K562 (cell line): ENCODE data around the gene SPIRE1.

Experiments used
- CTCF ChIP-seq, 3 experiments: IDR thresholded peaks in 2 of 3; conservative IDR thresholded peaks in 1 of 3; 2 replicates each; pipeline ENCODE4 v1.5.1; 2011 to 2012; ENCODE audit warnings: low read length in 3 of 3, mild to moderate bottlenecking in 3 of 3, control low read depth in 2 of 3, improper control_type of control experiment in 1 of 3, inconsistent platforms in 1 of 3, low read depth in 1 of 3, mixed read lengths in 1 of 3, moderate library complexity in 1 of 3; ENCODE audit not compliant: insufficient read depth in 2 of 3
- EZH2 ChIP-seq: IDR thresholded peaks from 2 replicates; pipeline ENCODE4 v1.6.1; 2012; ENCODE audit warnings: low read depth, mild to moderate bottlenecking, inconsistent platforms, low read length, borderline replicate concordance
- HNRNPK ChIP-seq: fragments of 200-400 bp; formaldehyde crosslinking; IDR thresholded peaks from one replicate; pipeline ENCODE4 v1.6.1; 2018; ENCODE audit warnings: mild to moderate bottlenecking, low read depth, low read length; ENCODE audit not compliant: poor library complexity, severe bottlenecking
- POLR2A ChIP-seq: fragments of 450-650 bp; conservative IDR thresholded peaks from 2 replicates; pipeline ENCODE4 v1.6.1; 2016
- TF ChIP-seq, protein P1 (sequence below): fragments of 450-650 bp; IDR thresholded peaks from 2 replicates; pipeline ENCODE4 v1.6.1; 2016; ENCODE audit warnings: mild to moderate bottlenecking, moderate library complexity
- TF ChIP-seq, protein P2 (sequence below): sonication (generic); formaldehyde crosslinking; IDR thresholded peaks from 2 replicates; pipeline ENCODE4 v1.9.0; 2022; ENCODE audit warnings: mild to moderate bottlenecking, missing genetic modification reagents

DNA sequence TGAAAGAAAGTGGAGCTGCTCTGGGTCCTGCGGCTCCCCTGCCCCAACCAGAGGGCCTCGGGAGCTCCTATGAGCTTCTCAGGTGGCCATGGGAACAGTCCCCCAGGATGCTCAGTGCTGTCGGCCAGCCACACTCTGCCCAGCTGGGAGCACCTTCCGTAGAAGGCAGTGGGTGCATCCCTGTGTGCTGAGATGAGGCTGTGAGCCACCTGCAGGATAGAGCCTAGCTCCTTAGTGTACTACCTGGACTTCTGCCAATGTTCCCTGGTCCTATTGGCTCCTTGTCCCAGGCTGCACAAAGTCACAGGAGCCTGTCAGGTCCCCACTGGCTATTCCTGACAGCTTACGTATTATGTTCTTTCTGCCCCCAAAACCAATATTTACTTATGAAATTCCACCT is 234.1 kb downstream of the SPIRE1 start:
- no peak for TF ChIP-seq HNRNPK
- no peak for TF ChIP-seq CTCF (IDR thresholded peaks at IDR 0.05 in 2 of 3, conservative IDR thresholded peaks at IDR 0.05 in 1 of 3; ENCODE audit: insufficient read depth in 2 of 3, low read depth in 1 of 3, low read length in 3 of 3)
- TF ChIP-seq, protein P1, sequence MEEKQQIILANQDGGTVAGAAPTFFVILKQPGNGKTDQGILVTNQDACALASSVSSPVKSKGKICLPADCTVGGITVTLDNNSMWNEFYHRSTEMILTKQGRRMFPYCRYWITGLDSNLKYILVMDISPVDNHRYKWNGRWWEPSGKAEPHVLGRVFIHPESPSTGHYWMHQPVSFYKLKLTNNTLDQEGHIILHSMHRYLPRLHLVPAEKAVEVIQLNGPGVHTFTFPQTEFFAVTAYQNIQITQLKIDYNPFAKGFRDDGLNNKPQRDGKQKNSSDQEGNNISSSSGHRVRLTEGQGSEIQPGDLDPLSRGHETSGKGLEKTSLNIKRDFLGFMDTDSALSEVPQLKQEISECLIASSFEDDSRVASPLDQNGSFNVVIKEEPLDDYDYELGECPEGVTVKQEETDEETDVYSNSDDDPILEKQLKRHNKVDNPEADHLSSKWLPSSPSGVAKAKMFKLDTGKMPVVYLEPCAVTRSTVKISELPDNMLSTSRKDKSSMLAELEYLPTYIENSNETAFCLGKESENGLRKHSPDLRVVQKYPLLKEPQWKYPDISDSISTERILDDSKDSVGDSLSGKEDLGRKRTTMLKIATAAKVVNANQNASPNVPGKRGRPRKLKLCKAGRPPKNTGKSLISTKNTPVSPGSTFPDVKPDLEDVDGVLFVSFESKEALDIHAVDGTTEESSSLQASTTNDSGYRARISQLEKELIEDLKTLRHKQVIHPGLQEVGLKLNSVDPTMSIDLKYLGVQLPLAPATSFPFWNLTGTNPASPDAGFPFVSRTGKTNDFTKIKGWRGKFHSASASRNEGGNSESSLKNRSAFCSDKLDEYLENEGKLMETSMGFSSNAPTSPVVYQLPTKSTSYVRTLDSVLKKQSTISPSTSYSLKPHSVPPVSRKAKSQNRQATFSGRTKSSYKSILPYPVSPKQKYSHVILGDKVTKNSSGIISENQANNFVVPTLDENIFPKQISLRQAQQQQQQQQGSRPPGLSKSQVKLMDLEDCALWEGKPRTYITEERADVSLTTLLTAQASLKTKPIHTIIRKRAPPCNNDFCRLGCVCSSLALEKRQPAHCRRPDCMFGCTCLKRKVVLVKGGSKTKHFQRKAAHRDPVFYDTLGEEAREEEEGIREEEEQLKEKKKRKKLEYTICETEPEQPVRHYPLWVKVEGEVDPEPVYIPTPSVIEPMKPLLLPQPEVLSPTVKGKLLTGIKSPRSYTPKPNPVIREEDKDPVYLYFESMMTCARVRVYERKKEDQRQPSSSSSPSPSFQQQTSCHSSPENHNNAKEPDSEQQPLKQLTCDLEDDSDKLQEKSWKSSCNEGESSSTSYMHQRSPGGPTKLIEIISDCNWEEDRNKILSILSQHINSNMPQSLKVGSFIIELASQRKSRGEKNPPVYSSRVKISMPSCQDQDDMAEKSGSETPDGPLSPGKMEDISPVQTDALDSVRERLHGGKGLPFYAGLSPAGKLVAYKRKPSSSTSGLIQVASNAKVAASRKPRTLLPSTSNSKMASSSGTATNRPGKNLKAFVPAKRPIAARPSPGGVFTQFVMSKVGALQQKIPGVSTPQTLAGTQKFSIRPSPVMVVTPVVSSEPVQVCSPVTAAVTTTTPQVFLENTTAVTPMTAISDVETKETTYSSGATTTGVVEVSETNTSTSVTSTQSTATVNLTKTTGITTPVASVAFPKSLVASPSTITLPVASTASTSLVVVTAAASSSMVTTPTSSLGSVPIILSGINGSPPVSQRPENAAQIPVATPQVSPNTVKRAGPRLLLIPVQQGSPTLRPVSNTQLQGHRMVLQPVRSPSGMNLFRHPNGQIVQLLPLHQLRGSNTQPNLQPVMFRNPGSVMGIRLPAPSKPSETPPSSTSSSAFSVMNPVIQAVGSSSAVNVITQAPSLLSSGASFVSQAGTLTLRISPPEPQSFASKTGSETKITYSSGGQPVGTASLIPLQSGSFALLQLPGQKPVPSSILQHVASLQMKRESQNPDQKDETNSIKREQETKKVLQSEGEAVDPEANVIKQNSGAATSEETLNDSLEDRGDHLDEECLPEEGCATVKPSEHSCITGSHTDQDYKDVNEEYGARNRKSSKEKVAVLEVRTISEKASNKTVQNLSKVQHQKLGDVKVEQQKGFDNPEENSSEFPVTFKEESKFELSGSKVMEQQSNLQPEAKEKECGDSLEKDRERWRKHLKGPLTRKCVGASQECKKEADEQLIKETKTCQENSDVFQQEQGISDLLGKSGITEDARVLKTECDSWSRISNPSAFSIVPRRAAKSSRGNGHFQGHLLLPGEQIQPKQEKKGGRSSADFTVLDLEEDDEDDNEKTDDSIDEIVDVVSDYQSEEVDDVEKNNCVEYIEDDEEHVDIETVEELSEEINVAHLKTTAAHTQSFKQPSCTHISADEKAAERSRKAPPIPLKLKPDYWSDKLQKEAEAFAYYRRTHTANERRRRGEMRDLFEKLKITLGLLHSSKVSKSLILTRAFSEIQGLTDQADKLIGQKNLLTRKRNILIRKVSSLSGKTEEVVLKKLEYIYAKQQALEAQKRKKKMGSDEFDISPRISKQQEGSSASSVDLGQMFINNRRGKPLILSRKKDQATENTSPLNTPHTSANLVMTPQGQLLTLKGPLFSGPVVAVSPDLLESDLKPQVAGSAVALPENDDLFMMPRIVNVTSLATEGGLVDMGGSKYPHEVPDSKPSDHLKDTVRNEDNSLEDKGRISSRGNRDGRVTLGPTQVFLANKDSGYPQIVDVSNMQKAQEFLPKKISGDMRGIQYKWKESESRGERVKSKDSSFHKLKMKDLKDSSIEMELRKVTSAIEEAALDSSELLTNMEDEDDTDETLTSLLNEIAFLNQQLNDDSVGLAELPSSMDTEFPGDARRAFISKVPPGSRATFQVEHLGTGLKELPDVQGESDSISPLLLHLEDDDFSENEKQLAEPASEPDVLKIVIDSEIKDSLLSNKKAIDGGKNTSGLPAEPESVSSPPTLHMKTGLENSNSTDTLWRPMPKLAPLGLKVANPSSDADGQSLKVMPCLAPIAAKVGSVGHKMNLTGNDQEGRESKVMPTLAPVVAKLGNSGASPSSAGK: no peak
- TF ChIP-seq POLR2A: no peak
- no peak for TF ChIP-seq EZH2
- TF ChIP-seq, protein P2, sequence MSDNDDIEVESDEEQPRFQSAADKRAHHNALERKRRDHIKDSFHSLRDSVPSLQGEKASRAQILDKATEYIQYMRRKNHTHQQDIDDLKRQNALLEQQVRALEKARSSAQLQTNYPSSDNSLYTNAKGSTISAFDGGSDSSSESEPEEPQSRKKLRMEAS: no peak
